ENCODE results near the gene DOCK4.

The DOCK4 gene

DNA sequence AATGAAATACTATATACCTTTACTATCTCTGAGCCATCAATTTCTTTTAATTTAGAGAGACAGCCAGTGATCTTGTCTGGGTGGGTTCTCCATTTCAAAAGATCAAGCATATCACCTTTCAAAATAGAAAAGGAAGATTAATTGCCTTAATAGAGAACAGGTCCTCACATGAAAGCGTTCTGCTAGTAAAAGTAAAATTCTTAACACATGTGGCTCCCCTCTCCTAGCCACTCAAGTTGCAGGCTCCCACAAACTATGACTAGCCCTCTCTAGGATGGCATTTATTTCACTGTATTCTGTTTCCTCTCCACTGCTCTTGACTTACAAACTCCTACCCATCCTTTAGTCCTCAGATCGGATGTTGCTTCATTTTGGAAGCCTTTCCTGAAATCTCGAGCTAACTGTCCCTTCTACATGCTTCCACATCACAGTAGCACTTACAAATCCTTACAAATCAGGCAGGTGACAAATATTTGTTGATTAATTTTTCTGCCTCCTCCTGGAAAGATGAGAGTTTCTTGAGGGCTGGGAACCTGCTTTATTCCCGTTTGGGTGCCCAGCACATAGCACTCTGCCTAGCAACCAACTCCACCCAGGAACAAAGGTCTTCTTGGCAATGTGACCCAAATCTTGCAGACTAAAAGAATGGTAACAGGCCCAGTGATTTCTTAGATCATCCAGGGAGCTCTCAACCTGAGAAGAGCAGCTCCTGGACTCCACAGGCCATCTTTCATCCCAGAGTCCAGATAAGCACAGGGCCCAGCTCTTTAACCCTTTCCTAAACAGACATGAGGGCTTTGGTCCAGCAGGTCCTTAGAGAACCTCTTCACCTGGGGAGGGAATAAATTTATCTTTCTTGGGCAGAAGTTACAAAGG is 333.5 kb downstream of the DOCK4 start:
- DNase-seq: no peak

DNA sequence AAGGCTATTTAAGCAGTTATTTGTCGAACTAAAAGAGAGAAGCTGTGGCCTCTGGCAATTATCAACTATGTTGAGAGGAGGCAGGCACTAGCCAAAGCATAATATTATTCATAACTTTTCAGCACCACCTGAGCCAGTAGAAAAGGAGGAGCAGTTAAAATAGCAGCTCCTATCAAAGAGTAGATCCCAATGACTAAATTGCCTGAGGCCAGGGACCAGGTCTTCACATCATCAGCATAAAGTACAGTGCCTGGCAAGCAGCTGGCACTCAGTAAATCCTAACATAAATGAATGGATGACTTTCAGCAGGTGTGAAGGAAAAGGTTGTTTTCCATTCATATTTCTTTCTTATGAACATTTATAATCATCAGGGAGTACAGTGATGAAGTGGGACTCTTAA is 334.9 kb downstream of the DOCK4 start:
- no peak for DNase-seq

DNA sequence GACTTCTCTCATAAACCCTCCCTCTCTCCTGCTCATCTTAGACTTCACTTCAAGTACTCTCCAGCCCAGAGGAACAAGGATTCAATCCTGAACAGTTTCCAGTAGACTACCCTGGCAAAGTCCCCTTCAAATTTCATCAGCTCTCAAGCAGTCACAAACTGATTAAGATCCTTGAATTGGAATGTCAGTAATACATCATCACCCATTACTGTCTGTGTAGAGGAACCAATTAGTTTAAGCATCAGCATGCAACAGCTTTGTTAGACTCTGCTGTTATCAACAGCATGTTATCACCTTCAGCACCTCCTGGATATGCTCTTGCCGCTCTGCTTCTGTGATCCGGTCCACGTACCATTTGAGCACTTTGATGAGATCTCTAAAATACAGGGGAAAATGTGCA is 336.9 kb downstream of the DOCK4 start:
- no peak for DNase-seq

DNA sequence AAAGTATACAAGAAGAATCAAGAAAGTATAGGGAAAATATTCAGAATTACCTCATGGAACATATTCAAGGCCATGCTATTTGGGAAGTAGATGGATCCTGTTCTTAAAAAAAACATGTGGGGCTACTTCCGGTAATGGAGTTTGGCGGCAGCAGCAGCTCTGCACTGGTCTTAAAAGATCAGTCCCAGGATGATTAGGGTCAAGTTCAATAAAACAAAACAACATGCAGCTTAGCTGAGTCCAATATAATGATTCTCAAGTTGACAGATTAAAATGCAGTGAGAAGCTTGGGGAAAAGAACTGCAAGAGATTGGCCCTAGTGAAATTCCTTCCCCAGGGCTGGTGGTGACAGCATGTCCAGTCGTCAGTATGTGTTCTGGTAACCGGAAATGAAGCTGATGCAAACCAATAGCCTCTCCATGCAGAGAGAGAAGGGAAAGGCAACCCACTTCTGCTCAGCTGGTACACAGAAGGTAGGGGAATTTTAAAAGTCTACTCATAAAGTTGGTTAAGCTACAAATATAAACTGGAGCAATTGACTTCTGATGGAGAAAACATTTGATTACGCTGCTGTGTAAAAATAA is 338.8 kb downstream of the DOCK4 start:
- DNase-seq: no peak

DNA sequence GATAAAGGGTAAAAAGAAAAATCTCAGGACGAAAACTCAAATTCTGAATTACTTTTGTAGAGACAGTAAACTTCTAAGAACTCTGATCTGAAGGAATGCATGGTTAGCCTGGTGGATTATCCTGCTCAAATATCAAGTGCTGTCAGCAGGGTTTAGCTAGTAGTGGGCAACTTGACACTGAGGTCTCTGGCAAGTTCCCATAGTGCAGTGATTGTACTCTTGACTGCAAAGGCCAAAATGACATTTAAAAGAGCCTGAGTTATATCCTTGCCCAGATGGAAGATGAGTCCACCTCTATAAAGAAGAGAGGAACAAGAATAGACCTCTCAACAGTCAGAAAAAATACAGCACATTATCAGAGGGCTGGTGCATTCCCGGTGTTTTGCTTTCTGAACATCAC is 339.4 kb downstream of the DOCK4 start:
- DNase-seq: no peak

DNA sequence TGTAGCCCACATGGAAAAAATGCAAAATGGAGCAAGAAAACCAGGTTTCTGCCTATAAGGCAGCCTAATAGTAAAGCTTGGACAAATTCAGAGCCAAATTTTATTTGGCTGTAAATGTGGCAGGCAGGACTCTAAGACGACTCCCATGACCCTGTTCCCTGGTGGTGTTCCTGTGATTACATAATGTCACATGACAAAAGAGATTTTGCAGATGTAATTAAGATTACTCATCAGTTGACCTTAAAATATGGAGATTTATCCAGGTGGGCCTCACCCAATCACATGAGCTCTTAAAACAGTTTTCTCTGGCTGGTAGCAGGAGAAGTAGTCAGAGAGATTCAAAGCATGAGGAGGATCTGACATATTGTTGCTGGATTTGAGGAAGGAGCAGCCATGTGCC is 340.8 kb downstream of the DOCK4 start:
- no peak for DNase-seq

DNA sequence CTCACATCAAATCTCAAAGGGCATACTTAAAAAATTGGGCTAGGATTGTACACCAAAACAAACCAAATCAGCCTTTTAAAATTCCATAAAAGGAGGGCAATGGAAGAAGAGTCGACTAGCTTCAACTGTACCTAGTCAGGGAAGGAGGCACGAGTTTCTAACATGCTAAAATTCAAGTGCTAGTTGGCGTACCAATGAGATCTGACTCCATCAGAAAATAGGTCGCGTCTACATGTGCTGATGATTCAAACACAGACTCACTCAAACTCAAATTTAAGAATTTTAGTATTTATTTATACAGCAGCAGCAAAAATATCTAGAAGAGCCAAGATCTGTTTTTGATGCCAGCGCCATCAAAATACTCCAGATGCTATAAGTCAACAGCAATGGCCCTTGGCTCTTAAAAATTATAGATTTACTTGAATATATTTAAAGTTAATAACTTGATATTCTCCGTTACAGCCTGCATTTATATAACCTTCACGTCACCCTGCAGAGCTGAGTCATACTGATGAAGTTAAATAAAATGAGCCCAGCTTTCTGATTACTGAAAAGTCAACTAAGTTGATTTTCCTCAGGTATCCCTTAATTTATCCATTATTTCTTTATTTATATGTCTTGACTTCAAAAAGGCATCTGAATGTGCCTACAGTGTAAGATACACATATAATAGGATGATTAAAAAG is 341.8 kb downstream of the DOCK4 start:
- no peak for DNase-seq

DNA sequence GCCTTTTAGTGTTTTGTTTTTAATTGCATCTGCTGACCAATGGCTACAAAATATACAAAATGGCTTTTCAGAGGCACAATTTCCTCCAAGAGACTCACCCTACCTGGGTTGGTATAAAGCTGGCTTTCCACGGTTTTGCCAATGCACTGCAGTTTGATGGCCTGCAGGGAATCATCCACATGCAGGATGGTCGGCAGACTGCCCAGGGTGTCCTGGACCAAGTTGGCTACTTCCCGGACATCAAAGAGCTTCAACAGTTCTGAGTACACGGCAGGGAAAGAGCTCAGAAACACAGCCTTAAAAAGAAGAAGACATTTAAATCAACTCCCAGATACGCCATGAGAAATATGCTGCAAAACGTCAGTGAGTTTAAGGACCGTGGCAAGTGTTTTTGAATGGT is 342.9 kb downstream of the DOCK4 start:
- DNase-seq: no peak

DNA sequence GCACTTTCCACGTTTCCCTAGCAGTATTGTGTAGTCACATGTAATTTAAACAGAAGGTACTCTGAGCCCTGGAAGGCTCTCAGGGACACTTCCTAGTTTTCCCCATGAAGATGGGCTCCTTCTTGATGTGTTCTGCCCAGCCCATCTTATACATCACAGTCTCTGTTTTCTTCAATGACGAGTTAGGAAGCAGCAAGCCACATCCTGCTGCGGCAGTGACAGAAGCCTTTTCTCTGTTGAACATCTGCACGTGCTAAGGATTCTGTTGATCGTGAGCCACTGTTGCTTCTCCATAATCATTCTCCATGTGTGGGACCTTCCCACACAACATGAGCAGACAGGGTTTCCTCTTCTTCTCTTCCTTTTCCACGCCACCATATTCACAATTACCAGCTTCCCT is 346.0 kb downstream of the DOCK4 start:
- no peak for DNase-seq

DNA sequence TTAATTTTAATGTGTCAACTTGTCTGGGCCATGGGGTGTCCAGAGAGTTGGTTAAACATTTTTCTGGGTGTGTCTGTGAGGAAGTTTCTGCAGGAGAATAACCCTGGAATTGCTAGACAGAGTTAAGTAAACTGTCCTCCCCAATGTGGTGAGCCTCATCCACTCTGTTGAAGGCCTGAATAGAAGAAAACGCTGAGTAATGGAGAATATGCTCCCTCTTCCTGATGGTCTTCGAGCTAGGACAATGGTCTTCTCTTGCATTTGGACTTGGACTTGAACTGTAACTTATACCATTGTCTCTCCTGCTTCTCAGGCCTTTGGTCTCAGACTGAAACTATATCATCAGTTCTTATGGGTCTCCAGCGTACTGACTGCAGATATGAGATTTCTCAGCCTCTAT is 347.9 kb downstream of the DOCK4 start:
- no peak for DNase-seq

DNA sequence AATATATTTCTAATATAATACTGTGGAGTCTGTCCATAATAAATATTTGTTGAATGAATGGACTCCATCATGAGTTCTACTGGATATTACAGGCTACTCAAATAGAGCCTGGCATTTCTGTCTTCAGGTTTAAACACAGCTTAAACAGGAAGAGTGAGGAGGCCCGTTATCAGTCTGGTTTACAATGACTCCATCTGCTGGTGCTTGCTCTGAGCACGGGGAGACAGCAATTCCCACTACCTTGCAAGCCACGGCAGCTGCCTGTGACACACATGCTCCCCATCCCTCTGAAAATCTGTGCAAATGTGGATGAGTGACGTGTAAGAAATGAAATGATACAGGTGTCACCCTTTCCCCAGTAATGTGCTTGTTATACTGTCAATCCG is 350.4 kb downstream of the DOCK4 start:
- no peak for DNase-seq

DNA sequence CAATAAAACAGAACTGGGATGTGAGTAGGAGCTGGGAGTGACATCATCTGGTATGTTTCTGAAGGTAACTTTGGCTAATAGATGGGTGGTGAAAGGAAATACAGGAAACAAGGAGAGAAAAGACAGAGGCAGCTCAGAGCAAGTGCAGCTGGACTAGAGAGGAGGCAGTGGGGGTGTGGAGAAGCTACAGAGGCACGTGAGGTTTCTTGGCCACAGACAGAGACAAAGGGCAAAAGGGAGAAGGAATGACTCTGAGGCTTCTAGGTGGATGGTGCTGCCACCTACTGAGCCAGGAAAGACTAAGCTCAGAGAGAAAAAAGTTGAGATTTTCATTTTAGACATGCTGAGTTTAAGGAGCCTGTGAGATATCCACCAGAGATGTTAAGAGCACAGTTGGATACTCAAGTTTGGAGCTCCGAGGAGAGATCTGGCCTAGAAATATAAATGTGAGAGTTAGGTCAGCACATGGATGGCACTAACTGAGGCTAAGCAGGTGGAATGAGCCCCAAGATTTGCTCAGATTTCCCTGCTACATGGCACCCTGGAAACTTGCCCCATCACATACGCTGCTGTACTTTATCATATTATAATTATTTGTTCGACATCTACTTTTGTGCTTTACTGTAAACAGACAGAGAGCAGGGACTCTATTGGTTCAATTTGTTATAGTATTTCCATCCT is 350.9 kb downstream of the DOCK4 start:
- DNase-seq: no peak

DNA sequence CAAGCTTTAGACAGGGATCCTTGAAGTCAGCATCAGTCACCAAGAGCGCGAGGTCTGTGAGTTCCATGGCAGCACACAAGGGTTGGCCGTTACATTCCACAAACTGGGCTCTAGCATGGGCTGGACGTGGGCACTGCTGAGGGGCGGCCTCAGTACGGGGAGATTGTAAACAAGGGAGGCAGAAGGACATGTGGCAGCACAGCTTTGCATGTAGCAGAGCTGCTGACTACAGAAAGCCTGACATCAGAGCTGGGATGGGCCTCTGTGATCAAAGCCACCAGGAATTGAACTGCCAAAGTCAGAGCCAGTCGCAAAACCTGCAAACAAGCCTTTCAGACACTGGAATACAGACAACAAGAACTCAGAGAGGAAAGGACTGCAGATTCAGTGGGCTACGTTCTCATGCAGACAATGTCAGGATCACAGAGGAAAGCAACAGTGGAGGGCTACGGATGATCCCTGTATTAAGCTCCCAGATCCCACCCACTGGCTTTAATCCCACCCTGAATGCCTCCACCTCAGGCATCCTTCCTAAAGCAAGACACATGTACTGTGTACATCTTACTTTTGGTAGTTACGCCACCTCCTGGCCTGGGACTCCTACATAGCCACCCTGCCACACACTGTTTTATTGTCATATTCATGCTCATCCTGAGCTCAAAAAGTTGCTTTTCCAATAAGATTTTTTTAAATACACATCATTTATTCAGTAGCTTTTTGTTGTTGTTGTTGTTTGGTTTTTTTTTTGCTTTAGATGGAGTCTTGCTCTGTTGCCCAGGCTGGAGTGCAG is 352.8 kb downstream of the DOCK4 start:
- DNase-seq: no peak

DNA sequence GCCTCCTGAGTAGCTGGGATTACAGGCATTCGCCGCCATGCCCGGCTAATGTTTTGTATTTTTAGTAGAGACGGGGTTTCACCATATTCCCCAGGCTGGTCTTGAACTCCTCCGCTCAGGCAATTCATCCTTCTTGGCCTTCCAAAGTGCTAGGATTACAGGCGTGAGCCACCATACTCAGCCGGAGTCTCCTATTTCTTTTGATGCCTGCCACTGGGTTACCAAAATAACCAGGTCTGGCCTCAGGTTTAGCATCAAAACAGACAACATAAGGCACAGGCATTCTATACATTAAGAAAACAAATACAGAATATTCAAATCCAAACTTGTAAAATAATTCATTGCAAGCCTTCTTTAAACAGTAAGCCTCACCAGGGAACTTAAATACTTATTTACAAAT is 354.1 kb downstream of the DOCK4 start:
- no peak for DNase-seq

DNA sequence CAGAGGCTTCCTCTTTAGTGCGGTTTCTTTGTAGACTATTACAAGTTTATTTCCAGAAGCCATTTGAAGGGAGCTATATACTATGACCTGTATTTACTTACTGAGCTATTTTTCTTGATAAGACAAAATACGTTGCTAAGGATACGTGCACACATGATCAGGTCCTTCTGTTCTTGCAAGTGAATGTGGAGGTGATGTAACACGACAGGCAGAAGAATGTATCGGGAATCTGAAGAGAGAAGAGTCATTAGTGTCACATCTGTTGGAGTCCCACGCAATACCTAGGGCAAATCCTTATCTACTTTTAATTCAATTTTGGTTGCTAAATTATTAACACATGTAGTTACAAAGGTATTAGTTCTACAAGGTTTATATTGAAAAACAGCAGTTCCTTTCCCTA is 359.3 kb downstream of the DOCK4 start:
- no peak for DNase-seq

DNA sequence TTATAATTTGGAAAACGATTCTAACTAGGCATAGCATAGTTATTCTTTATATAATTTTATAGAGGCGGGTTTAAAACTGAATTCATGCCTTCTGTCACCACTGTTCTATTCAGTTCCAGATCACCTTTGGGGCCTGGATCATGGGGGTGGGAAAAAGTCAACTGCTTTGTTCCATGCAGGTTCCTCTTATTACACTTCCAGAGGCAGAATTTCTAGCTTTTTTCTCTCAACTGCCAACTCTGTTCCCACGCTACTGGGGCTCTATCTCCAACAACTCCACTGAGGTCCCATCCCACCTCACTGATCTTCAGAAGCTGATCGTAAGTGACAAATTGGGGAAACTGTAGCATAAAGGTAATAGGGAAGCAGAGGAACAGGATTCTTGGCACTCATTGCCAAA is 360.3 kb downstream of the DOCK4 start:
- DNase-seq: no peak

DNA sequence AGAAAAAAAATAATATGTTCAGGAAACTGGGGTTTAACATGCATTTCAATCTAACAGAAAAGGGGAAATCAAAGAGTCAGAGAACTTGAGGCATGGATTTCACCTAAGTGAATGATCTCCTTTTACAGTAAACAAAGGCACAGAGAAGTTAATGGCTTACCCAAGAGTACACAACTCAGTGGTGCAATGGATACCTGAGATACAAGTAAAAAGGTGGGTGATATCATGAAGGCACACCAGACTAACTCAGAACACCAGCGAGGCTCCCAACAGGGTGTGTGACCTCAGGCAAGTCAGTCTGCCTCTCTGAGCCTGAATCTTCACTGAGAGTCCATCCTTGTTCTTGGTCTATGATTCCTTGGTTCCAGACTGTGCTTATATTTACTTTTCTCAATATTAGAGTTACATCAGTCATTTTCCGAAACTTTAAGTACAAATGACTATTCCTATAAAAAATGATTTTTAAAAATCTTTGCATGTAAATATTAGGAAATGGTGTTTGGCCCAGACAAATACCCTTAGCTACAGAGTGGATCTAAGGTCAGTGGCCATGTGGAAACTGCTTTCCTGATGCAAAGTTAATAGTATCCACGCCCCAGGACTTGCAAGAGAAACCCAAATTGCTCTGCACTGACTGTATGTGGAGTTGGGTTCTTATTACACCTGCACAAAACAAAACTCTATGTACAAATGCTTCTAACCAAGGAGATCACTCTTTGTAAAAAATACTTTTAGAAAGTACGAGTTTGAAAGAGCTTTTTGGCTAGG is 361.1 kb downstream of the DOCK4 start:
- no peak for DNase-seq

DNA sequence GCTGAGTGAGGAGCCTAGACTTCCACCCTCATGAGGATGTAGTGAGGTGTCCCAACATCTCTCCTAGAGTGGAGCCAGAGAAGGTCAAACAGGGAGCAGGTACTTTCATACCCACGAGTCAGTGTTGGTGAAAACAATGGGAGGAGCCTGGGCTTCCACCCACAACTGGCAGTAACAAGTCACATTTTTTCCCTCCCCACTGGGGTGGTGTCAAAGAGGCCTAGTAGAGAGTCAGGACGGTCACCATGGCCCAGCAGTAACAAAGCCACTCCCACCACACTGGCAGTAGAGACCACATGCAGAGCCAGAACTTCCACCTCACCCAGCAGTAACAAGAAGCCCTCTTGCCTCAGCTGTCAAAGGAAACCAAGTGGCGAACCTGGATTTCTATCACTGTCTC is 363.7 kb downstream of the DOCK4 start:
- DNase-seq: no peak

DNA sequence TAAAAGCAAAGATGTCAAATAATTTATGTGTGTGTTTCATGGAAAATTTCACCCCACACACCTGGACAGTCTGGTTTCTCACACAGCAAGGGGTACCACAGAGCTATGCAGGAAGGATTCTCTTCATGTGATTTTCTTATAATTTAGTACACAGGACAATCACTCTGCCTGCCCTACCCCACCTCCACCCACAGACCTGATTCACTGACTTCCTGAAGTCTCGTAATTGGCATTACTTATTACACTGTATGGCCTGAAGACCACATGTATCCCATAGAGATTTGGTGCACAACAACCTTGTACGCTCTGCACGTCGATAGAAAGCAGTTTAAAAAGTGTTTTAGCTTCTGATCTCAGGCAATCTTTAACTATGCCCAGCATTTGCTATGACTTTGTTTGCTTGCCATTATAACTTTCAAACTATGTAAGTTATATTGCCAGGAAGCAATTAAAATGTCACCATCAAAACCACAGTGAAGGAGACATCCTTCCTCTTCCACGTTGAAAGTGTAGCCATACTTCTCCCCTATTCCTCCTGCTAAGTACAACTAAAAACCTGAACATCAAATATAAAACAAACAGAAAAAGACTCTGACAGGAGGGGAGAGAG is 364.5 kb downstream of the DOCK4 start:
- DNase-seq: no peak

DNA sequence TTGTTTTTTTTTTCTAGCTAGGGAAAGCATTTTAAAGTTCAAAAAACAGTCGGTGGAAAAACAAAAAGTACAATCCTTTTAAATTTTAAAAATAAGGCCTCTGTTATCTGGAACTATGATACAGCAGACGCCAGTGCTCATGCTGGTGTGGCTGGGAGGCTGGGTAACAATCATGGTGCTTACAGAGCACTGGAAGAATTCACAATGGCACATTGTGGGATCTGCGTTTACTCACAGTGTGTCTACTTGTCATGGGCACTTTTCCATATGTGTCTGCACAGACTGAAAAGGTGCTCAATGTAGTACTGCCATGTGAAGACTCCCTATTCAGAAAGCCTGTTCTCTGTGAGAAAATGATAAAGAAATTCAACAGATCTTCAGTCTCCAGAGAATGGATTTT is 365.7 kb downstream of the DOCK4 start:
- DNase-seq: no peak

DNA sequence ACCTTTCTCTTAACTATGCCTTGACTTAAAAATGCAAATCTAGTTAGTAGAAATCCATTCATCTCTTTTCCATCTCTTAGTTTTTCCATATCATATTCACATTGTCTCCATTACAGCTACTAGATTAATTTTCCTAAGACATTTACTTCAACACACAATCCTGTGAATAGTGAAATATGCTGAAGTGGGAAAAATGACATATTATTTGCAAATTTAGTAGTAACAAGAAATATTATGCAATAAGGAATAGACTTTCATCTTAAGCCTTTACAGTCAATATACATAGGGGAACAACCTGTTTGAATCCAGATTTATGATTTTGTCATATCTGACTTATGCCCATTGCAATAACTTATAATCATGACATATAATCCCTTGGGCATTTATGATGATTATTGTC is 366.9 kb downstream of the DOCK4 start:
- DNase-seq: no peak

DNA sequence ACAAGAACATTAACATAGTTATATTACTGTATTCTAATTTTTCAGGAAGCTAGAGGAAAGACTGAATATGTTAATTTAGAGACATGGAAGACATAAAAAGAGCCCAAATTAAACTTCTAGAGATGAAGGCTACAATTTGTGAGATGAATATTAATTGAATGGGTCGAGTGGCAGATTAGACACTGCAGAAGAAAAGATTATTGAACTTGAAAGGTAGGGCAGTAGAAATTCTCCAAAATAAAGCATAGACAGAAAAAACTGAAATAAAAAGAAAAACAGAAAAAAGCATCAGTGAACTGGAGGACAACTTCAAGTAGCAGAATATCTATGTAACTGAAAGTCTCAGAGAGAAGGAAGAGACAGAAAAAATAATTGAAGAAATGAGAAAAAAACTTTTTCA is 369.6 kb downstream of the DOCK4 start:
- DNase-seq: no peak
